ENCODE measurements around the gene HYAL2.

The HYAL2 gene

DNA sequence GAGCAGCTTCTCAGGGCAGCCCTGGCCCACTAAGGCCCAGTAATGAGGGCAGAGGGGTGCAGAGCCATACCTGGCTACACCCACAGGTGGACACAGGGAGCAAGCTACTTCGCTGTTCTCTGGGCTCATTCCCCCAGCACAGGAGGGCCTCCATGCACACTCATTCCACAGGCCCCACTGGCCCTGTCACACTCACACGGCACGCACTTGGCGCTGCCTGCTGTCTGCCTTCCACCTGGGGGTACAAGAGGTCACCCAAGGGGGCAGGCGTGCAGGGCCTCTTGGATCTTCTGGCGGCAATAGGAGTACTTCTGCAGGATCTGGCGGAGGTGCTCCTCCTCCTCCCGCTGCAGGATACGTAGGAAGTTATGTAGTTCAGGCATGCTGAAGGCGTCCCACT is 7.8 kb upstream of the HYAL2 start:
- DNase-seq (ENCODE audit: low read depth in 3 of 3, low spot score in 1 of 3) = no peak

GRCh38 chr3:50327943-50328691 is 5.6 kb upstream of the HYAL2 start, which contains the start of gene TUSC2:
Gene TUSC2 (minus strand): TSS chr3:50328223. CDS start chr3:50328099, 124 bp downstream.
- DNase-seq (ENCODE audit: low read depth in 3 of 3, low spot score in 1 of 3) = peak; percentile 80 to 88 (median 86)

GRCh38 chr3:50327129-50327528 is 4.6 kb upstream of the HYAL2 start:
- no peak for DNase-seq (ENCODE audit: low read depth in 3 of 3, low spot score in 1 of 3)

DNA sequence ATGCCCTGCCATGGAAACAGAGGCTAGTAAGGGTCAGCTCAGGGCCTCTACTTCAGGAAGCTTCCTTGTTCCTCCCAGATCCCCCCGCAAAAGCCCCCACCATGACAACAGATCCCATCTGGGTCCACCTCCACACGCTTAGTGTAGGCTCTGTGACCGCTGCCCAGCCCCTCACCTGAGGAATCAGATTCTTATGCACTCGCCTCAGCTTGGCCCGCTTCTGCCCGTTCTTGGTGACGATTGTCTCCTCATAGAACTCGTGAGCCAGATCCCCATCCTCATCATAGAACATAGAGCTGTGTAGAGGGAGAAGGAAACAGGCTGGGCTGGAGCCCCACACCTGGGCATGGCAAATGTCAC is 3.6 kb upstream of the HYAL2 start:
- no peak for DNase-seq (ENCODE audit: low read depth in 3 of 3, low spot score in 1 of 3)

GRCh38 chr3:50325497-50326181 is 3.1 kb upstream of the HYAL2 start:
- DNase-seq (ENCODE audit: low read depth in 3 of 3, low spot score in 1 of 3) = no peak

- DNase-seq (ENCODE audit: low read depth in 3 of 3, low spot score in 1 of 3) = no peak
These were observed 2.6 kb upstream of the HYAL2 start for GRCh38 chr3:50325113-50325480.

GRCh38 chr3:50324351-50325112 is 2.0 kb upstream of the HYAL2 start:
- peak in 1 of 3 donors; percentile 44 for DNase-seq (ENCODE audit: low read depth in 3 of 3, low spot score in 1 of 3)

GRCh38 chr3:50323614-50324199 is 1.2 kb upstream of the HYAL2 start:
- no peak for DNase-seq (ENCODE audit: low read depth in 3 of 3, low spot score in 1 of 3)

DNA sequence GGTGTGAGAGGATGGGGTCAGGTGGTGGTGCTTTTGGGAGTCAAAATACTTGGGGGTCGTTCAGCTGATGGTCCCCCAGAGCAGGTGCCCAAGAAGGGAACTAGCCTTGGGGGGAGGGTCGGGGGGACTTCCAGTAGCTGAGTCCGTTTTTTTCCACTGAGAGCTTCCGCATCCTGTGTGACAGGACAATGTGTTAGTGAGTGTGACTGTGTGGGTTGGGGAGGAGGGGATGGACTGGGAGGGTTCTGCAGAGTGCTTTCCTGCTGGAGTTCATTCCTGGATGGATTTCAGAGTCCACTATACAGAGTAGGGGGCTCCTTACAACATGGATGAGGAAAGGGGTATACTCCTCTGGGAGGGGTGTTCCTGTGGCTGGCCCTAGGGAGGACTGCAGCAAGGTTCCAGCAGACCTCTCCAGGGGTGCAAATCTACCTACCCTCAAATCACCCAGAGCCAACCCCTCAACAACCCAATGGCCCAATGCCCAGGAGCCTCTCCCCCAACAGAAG is 601 bp upstream of the HYAL2 start:
- no peak for DNase-seq (ENCODE audit: low read depth in 3 of 3, low spot score in 1 of 3)

- DNase-seq (ENCODE audit: low read depth in 3 of 3, low spot score in 1 of 3) = no peak
These were observed 495 bp downstream of the HYAL2 start for GRCh38 chr3:50322115-50322385.

DNA sequence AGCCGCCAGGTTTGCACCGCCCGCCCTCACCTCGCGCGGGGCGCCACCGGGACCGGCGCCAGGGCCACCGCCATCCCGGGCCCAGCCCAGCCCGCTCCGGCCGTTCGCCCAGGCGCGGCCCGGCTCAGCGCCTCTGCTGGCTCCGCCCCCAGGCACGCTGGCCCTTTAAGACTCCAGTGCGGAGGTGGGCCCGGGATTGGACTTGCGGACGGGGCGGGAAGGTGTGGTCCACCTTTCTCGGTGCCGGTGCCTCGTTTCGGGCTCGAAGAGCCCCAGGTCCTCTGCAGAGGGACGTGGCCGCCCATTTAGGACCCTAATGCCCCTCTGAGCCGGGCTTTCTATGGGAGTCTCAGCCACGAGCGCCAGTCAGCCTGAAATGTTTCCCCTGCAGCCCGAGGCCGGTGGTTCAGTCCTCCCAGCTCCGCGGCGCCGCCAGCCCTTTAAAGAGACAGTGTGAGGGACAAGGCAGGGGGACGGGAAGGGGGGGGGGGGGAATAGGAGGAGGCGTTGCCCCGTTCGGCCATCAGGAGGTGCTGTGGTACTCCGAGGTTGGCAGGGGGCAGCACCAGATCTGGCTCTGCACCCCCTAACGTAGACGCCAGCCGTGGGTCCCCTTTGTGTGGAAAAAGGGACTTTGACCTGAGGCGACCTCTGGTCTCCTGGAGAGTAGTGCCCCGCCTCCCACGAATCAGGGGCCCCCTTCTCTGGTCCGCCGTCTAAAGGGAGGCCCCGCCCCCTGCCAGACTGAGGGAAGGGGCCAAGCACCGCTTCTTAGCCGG is 1.0 kb downstream of the HYAL2 start:
- peak in 2 of 3 donors; percentile 55 to 65 for DNase-seq (ENCODE audit: low read depth in 3 of 3, low spot score in 1 of 3)

- DNase-seq (ENCODE audit: low read depth in 3 of 3, low spot score in 1 of 3) = peak in 2 of 3 donors; percentile 36 to 52
These were observed 1.7 kb downstream of the HYAL2 start for GRCh38 chr3:50320853-50321335.

DNA sequence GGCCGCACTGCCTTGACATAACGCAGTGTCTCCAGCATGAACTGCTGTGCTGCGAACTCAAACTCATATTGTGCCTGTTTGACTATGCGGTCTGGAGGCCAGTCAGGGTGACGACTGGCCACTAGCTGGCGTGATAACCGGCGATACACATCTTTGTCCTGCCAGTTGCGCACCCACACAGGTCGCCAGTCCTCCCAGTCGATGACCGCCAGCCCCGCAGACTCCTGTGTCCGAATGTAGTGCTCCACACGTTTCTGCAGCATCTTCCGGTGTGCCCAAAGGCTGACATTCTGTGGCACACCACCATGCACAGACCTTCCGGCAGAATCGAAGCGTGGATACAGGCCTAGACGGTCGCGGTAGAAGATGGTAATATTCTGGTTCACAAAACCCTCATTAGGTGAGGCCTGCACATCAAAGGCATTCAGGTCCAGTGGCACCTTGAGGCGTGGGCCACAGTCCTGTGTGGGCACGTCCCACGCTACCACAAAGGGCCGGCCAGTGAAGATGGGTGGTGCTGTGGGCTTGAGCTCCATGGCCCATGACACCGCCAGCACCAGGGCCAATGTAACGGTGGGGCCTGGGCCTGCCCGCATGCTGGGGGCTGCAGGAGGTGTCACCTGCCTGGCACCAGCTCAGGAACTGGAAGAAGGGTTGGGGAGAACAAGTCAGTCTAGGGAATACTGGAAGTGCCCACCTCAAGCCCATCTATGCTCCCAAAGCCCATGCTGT is 2.5 kb downstream of the HYAL2 start:
- no peak for DNase-seq (ENCODE audit: low read depth in 3 of 3, low spot score in 1 of 3)

DNA sequence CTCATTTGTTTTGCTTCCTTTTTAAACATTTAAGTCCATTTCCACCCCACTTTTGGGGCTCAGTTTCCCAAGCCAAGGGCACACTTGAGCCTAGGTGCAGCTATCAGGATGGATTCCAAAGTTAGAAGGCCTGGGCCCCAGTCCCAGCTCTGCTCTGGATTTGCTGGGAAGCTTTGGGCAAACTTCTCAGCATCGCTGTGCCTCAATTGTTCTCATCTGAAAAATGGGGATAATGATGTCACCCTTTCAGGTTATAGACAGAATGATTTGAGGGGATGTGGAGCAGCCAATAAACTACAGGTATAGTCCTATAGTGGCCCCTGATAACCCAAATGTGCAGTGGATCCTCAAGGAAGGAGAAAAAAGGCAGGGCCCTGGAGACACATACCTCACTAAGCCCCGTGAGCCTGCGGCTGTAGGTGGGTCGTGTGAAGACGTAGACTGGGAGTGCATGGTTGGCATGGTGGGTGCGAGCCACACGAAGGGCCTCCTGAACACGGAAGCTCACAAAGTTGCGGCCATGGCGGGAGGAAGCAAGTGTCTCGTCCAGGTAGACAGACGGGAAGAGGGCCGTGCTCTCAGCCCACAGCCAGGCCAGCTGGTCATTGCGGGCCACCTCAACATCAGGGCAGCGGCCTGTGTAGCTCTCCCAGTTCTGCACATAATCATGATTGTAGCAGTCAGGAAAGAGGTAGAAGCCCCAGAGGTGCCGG is 3.2 kb downstream of the HYAL2 start:
- DNase-seq (ENCODE audit: low read depth in 3 of 3, low spot score in 1 of 3) = no peak

DNA sequence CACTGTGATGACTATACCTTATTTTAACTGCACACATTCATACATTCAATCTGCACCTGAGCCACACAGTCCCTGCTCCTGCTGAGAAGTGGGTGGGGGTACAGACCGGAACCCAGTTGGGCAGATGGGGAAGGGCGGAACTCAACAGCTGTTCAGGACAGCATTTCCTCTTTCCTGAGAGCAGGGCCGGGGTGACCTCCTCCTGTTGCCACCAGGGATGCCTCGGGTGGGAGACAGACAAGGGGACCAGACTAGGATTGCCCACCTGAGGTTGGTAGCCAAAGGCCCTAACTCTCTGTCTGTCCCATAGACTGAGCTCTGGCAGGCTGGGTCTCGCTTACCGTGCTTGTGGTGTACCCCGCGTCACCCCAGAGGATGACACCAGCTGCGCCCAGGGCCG is 3.9 kb downstream of the HYAL2 start:
- DNase-seq (ENCODE audit: low read depth in 3 of 3, low spot score in 1 of 3) = no peak

DNA sequence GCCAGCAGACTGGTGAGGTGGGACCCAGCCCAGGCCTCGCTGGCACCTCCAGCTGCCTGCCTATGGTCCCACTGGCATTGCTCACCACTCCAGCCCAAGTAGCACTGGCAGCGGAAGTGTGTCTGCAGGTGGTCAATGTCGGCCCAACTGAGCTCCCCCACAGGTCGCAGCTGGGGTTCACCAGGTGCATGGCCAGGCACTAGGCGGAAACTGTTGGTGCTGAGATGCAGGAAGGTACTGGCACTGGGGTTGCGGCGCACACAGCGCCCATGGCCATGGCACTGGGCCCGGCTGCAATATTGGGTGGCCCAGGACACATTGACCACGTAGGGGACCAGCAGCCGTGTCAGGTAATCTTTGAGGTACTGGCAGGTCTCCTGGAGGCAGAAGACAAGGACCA is 4.4 kb downstream of the HYAL2 start:
- no peak for DNase-seq (ENCODE audit: low read depth in 3 of 3, low spot score in 1 of 3)

- DNase-seq (ENCODE audit: low read depth in 3 of 3, low spot score in 1 of 3) = no peak
These were observed 5.2 kb downstream of the HYAL2 start for GRCh38 chr3:50317300-50317699.

DNA sequence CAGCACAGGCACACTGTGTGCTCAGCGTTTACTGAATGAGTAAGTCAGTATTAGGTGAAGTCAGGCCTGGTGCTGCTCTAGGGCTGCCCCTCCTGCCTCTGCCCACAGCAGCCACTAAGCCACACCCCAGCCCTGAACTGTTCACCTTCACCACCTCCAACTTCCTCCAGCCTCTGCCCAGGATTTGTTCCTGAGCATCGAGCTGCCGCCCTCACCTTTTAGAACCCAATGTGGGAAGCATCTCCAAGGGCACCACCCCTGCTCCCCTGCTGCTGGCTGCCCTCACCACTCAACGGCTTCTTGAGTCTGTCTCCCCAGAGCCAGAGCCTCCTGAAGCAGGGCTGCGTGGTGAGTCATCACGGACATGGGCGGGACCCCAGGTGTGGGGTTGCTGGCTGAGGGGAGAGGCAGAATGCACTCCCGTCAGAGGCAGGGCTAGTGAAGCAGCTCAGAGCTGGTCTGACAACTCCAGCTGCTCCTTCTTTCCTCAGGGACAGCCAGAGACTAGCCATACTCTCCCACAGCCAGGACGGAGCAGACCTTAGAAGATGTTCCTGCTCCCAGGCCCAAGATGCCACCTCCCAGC is 5.8 kb downstream of the HYAL2 start:
- DNase-seq (ENCODE audit: low read depth in 3 of 3, low spot score in 1 of 3) = peak in 1 of 3 donors; percentile 42

DNA sequence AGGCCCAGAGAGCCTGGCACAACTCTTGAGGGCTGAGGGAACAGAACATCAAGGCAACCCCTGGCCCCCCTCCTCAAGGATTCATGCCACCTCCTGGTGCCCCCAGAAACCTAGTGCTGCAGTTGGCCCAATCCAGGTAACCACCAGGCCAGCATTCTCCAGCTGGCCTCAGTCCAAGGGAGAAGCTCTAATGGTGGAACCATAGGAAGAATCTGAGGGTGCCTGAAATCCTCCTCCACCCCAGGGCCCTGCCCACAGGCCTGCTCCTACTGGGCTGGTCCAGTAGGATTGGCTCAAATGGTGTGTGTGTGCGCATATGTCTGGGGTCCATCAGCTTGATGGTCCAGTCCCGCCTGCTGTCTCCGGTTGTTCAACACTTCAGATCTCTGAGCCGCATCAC is 7.7 kb downstream of the HYAL2 start:
- no peak for DNase-seq (ENCODE audit: low read depth in 3 of 3, low spot score in 1 of 3)

All from stimulated activated CD4-positive, alpha-beta T cell treated with anti-CD3 and anti-CD28 coated beads, TNF-alpha, amount 100 ng/mL, for 1 hour (primary cell).